ENCODE data around the gene TIPARP.

The TIPARP gene

DNA sequence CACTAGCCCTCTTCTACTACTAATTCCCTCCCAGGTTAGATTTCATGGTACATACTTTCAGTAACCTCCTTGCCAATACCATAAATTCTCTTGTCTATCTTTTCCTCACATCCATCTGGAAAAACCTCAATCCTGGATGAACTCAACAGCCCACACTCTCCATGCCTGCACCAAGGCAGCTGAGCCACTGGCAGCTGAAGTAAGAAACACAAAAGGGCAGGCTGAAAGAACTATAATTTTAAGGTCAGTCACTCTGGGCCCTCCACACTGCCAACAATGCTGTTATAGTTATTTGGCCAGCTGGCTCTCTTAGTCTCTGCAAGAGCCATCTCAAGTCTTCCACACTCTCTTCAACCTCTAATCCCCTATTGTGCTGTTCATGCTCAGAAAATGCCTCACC lies 15.1 kb upstream of the TIPARP start:
- TF ChIP-seq TAF1 (IDR thresholded peaks at IDR 0.05; ENCODE audit: borderline replicate concordance, insufficient read depth, low read length) (no peak), SIN3A (IDR thresholded peaks at IDR 0.05; ENCODE audit: borderline replicate concordance, insufficient read depth, low read length) (no peak), POLR2AphosphoS5 (IDR thresholded peaks at IDR 0.05; ENCODE audit: low read depth, low read length) (no peak), FOXP2 (optimal IDR thresholded peaks at IDR 0.05; ENCODE audit: borderline replicate concordance, extremely low read depth, extremely low read length, insufficient read depth) (no peak)
- TF ChIP-seq, protein P1, sequence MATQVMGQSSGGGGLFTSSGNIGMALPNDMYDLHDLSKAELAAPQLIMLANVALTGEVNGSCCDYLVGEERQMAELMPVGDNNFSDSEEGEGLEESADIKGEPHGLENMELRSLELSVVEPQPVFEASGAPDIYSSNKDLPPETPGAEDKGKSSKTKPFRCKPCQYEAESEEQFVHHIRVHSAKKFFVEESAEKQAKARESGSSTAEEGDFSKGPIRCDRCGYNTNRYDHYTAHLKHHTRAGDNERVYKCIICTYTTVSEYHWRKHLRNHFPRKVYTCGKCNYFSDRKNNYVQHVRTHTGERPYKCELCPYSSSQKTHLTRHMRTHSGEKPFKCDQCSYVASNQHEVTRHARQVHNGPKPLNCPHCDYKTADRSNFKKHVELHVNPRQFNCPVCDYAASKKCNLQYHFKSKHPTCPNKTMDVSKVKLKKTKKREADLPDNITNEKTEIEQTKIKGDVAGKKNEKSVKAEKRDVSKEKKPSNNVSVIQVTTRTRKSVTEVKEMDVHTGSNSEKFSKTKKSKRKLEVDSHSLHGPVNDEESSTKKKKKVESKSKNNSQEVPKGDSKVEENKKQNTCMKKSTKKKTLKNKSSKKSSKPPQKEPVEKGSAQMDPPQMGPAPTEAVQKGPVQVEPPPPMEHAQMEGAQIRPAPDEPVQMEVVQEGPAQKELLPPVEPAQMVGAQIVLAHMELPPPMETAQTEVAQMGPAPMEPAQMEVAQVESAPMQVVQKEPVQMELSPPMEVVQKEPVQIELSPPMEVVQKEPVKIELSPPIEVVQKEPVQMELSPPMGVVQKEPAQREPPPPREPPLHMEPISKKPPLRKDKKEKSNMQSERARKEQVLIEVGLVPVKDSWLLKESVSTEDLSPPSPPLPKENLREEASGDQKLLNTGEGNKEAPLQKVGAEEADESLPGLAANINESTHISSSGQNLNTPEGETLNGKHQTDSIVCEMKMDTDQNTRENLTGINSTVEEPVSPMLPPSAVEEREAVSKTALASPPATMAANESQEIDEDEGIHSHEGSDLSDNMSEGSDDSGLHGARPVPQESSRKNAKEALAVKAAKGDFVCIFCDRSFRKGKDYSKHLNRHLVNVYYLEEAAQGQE (IDR thresholded peaks at IDR 0.05; ENCODE audit: insufficient read depth in 1 of 2, low read depth in 2 of 2, low read length in 2 of 2), result no peak

- TF ChIP-seq, protein P1 (IDR thresholded peaks at IDR 0.05; ENCODE audit: insufficient read depth in 1 of 2, low read depth in 2 of 2, low read length in 2 of 2), result no peak
- TF ChIP-seq FOXP2 (optimal IDR thresholded peaks at IDR 0.05; ENCODE audit: borderline replicate concordance, extremely low read depth, extremely low read length, insufficient read depth), result no peak
- TF ChIP-seq TAF1 (IDR thresholded peaks at IDR 0.05; ENCODE audit: borderline replicate concordance, insufficient read depth, low read length), result no peak
- TF ChIP-seq SIN3A (IDR thresholded peaks at IDR 0.05; ENCODE audit: borderline replicate concordance, insufficient read depth, low read length), result no peak
- TF ChIP-seq POLR2AphosphoS5 (IDR thresholded peaks at IDR 0.05; ENCODE audit: low read depth, low read length), result no peak
These were observed 13.2 kb upstream of the TIPARP start for GRCh38 chr3:156661155-156661554.

- TF ChIP-seq FOXP2 (optimal IDR thresholded peaks at IDR 0.05; ENCODE audit: borderline replicate concordance, extremely low read depth, extremely low read length, insufficient read depth), result no peak
- TF ChIP-seq POLR2AphosphoS5 (IDR thresholded peaks at IDR 0.05; ENCODE audit: low read depth, low read length), result no peak
- TF ChIP-seq, protein P1 (IDR thresholded peaks at IDR 0.05; ENCODE audit: insufficient read depth in 1 of 2, low read depth in 2 of 2, low read length in 2 of 2), result no peak
- no peak for TF ChIP-seq SIN3A (IDR thresholded peaks at IDR 0.05; ENCODE audit: borderline replicate concordance, insufficient read depth, low read length)
- TF ChIP-seq TAF1 (IDR thresholded peaks at IDR 0.05; ENCODE audit: borderline replicate concordance, insufficient read depth, low read length), result no peak
These were observed 10.2 kb upstream of the TIPARP start for GRCh38 chr3:156664011-156664830.

DNA sequence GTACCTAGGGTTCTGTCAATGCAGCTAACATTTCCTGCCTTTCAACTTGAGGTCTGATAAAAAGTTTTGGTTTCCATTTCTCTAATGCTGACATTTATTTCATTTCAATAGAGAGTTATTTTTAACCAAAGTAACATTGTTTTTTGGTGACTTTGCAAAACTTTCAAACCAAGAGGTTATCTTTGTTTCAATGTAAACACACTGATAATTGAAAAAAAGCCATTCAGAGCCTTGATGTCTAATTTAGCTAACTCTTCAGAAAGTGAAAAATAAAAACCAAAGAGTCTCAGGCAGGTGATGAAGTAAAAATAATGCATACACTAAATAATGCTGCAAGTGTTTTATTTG lies 9.6 kb upstream of the TIPARP start:
- TF ChIP-seq, protein P1 (IDR thresholded peaks at IDR 0.05; ENCODE audit: insufficient read depth in 1 of 2, low read depth in 2 of 2, low read length in 2 of 2), result no peak
- TF ChIP-seq POLR2AphosphoS5 (IDR thresholded peaks at IDR 0.05; ENCODE audit: low read depth, low read length), result no peak
- no peak for TF ChIP-seq FOXP2 (optimal IDR thresholded peaks at IDR 0.05; ENCODE audit: borderline replicate concordance, extremely low read depth, extremely low read length, insufficient read depth)
- TF ChIP-seq TAF1 (IDR thresholded peaks at IDR 0.05; ENCODE audit: borderline replicate concordance, insufficient read depth, low read length), result no peak
- no peak for TF ChIP-seq SIN3A (IDR thresholded peaks at IDR 0.05; ENCODE audit: borderline replicate concordance, insufficient read depth, low read length)

Measured in PFSK-1 (cell line).